Osteoblast (primary cell): ENCODE data around the gene ADAMTS16. TPM values are rescaled to one million over a fixed set of nuclear protein-coding genes. Genes with fewer than 3 reads are reported as not detected.

ENCODE experiments used
- DNase-seq: peaks from one replicate; pipeline ENCODE4 v3.0.0; 2011; ENCODE audit warnings: low spot score, mixed read lengths; ENCODE audit not compliant: insufficient read length; ENCODE audit errors: missing footprints
- H2AFZ ChIP-seq: 2 replicates; pipeline ENCODE4 v1.6.0; 2011; ENCODE audit warnings: mild to moderate bottlenecking, low read length
- H3K27ac ChIP-seq: 2 replicates; pipeline ENCODE4 v1.5.1; 2011; ENCODE audit warnings: mild to moderate bottlenecking, low read depth, low read length, moderate library complexity
- H3K27me3 ChIP-seq: 2 replicates; pipeline ENCODE4 v1.6.0; 2012; ENCODE audit warnings: mild to moderate bottlenecking, control low read depth, inconsistent platforms, low read length, moderate library complexity; ENCODE audit not compliant: insufficient read depth
- H3K36me3 ChIP-seq: 2 replicates; pipeline ENCODE4 v1.5.1; 2011; ENCODE audit warnings: mild to moderate bottlenecking, low read length, control low read depth, moderate library complexity; ENCODE audit not compliant: insufficient read depth
- H3K4me1 ChIP-seq: 2 replicates; pipeline ENCODE4 v1.5.1; 2011; ENCODE audit warnings: mild to moderate bottlenecking, low read length, control low read depth, moderate library complexity; ENCODE audit not compliant: insufficient read depth
- H3K4me2 ChIP-seq: 2 replicates; pipeline ENCODE4 v1.6.0; 2011; ENCODE audit warnings: mild to moderate bottlenecking, low read length; ENCODE audit not compliant: insufficient read depth
- H3K4me3 ChIP-seq: fragments of 200-600 bp; sonication (generic); 3 replicates; pipeline ENCODE4 v1.5.1; 2012; ENCODE audit warnings: mild to moderate bottlenecking, low read length, inconsistent platforms; ENCODE audit not compliant: insufficient read depth
- H3K79me2 ChIP-seq: 2 replicates; pipeline ENCODE4 v1.6.0; 2012; ENCODE audit warnings: mild to moderate bottlenecking, low read length, control low read depth, inconsistent platforms; ENCODE audit not compliant: insufficient read depth
- H3K9me3 ChIP-seq: 2 replicates; pipeline ENCODE4 v1.5.1; 2011; ENCODE audit warnings: low read depth, low read length, control low read depth
- H4K20me1 ChIP-seq: 2 replicates; pipeline ENCODE4 v1.6.0; 2012; ENCODE audit warnings: mild to moderate bottlenecking, low read length, control low read depth; ENCODE audit not compliant: insufficient read depth
- CTCF ChIP-seq: IDR thresholded peaks from 2 replicates; pipeline ENCODE4 v1.5.1; 2011; ENCODE audit warnings: mild to moderate bottlenecking, low read depth, low read length, moderate library complexity; ENCODE audit errors: extremely low read depth
- total RNA-seq: library from RNA; depleted of rRNA; stranded (reverse); fragments of >200 nt; gene quantifications from 2 replicates; pipeline ENCODE4 v1.2.3, GENCODE V29; 2012

The ADAMTS16 gene
- total RNA-seq, 1 donor, result 1.4 TPM

DNA sequence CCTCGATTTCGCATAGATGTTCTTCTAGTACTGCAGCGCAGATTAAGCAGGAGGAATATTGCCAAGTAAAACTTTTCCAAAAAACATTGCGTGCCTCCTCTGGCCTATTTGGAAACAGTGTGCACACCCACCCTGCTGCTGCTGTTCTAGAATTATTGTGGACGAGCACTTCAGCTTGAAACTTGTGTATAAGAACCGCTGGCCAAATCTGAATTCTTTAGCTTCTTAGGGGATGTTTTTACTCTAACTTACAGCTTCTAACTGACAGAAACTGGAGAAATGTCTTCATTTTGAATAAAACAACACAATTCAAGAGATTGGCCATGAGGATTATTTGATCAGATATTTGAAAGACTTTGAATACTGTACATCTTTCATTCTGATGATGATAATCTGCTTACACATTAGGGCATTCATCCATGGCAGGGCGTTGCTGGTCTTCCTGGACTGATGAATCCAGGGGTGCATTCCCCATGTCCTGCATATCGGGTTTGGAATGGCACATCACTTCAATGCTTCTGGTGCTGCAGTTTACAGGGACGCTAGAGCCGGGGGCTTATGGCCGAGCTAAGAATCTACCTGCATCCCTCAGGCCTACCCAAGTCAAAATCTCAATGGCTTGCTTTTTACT is 6.5 kb downstream of the ADAMTS16 start:
- H3K36me3 ChIP-seq, result no peaks in the 10 kb centered on the region
- TF ChIP-seq CTCF, result no peak
- H3K27me3 ChIP-seq, result no peaks in the 10 kb centered on the region
- H2AFZ ChIP-seq, result no peak overlapping the region
- DNase-seq, result no peak
- H3K9me3 ChIP-seq, result no peaks in the 10 kb centered on the region
- H3K27ac ChIP-seq, result peak overlapping the region; percentile 86
- peak overlapping the region; percentile 76 for H3K4me2 ChIP-seq
- peaks cover 19% of the 10 kb centered on the region for H3K4me1 ChIP-seq
- no peaks in the 10 kb centered on the region for H3K79me2 ChIP-seq
- H4K20me1 ChIP-seq, result no peaks in the 10 kb centered on the region
- peak overlapping the region; percentile 52 for H3K4me3 ChIP-seq

DNA sequence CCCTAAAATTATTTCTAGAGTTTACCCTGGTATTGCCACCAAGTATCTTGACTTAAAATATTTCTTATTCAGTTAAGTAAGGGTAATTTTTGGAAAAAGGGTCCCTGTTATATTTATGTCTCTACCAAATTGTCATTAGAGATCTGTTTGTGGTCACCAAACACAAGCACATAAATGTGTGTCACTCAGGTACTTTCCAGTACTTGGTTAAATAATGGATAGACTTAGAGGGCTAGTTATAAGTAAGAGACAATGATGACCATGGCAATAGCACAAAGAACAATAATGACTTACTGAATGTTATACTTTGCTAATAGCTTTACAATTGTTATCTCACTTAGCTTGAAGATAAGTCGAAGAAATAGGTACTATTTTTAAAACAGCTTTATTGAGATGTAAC is 9.0 kb downstream of the ADAMTS16 start:
- Histone ChIP-seq H2AFZ (no peak overlapping the region), H3K4me1 (peaks cover 19% of the 10 kb centered on the region), H3K36me3 (no peaks in the 10 kb centered on the region), H3K4me3 (no peak overlapping the region), H3K9me3 (no peaks in the 10 kb centered on the region), H4K20me1 (no peaks in the 10 kb centered on the region), H3K27ac (no peak overlapping the region), H3K27me3 (no peaks in the 10 kb centered on the region), H3K4me2 (no peak overlapping the region), H3K79me2 (no peaks in the 10 kb centered on the region)
- TF ChIP-seq CTCF, result no peak
- no peak for DNase-seq

- Histone ChIP-seq H3K9me3 (no peaks in the 10 kb centered on the region), H3K4me1 (peaks cover 13% of the 10 kb centered on the region), H3K4me3 (no peak overlapping the region), H3K36me3 (no peaks in the 10 kb centered on the region), H3K4me2 (no peak overlapping the region), H3K79me2 (no peaks in the 10 kb centered on the region), H4K20me1 (no peaks in the 10 kb centered on the region), H2AFZ (no peak overlapping the region), H3K27ac (no peak overlapping the region), H3K27me3 (no peaks in the 10 kb centered on the region)
- no peak for DNase-seq
- no peak for TF ChIP-seq CTCF
Observed at GRCh38 chr5:5150667-5151066, 10.5 kb downstream of the ADAMTS16 start.

GRCh38 chr5:5154733-5155132 is 14.6 kb downstream of the ADAMTS16 start:
- Histone ChIP-seq H3K4me3 (no peak overlapping the region), H3K36me3 (no peaks in the 10 kb centered on the region), H3K27ac (no peak overlapping the region), H3K27me3 (no peaks in the 10 kb centered on the region), H3K79me2 (no peaks in the 10 kb centered on the region), H3K4me2 (no peak overlapping the region), H3K9me3 (no peaks in the 10 kb centered on the region), H4K20me1 (no peaks in the 10 kb centered on the region), H3K4me1 (no peaks in the 10 kb centered on the region), H2AFZ (no peak overlapping the region)
- DNase-seq, result no peak
- no peak for TF ChIP-seq CTCF
